ENCODE data around the gene NADK.

- TF ChIP-seq CTCF (IDR thresholded peaks at IDR 0.05) (no peak), POLR2A (IDR thresholded peaks at IDR 0.05) (peak in 1 of 2 donors; percentile 63)
Observed at GRCh38 chr1:1777950-1778662, at the start of gene NADK.

Measured in vagina (tissue), 2 donors.